ENCODE results near the gene FAM3C.

FAM3C gene

GRCh38 chr7:121390617-121391016 is 5.5 kb downstream of the FAM3C start:
- DNase-seq (ENCODE audit: low read depth) = no peak
- TF ChIP-seq CTCF (conservative IDR thresholded peaks at IDR 0.05; ENCODE audit: low read depth, low read length) = no peak
- H3K4me3 ChIP-seq (ENCODE audit: low read depth, low read length) = no peak overlapping the region

GRCh38 chr7:121390109-121390508 is 6.0 kb downstream of the FAM3C start:
- no peak for TF ChIP-seq CTCF (conservative IDR thresholded peaks at IDR 0.05; ENCODE audit: low read depth, low read length)
- DNase-seq (ENCODE audit: low read depth) = no peak

GRCh38 chr7:121388950-121389349 is 7.2 kb downstream of the FAM3C start:
- no peak overlapping the region for H3K4me3 ChIP-seq (ENCODE audit: low read depth, low read length)
- DNase-seq (ENCODE audit: low read depth) = no peak

More at GRCh38 chr7:121390109-121390508, 6.0 kb downstream of the FAM3C start:
- H3K4me3 ChIP-seq (ENCODE audit: low read depth, low read length) = no peak overlapping the region

GRCh38 chr7:121385800-121386179 is 10.3 kb downstream of the FAM3C start:
- TF ChIP-seq CTCF (conservative IDR thresholded peaks at IDR 0.05; ENCODE audit: low read depth, low read length) = no peak
- peak; percentile 64 for DNase-seq (ENCODE audit: low read depth)

More at GRCh38 chr7:121388950-121389349, 7.2 kb downstream of the FAM3C start:
- no peak for TF ChIP-seq CTCF (conservative IDR thresholded peaks at IDR 0.05; ENCODE audit: low read depth, low read length)

GRCh38 chr7:121385056-121385799 is 10.9 kb downstream of the FAM3C start:
- TF ChIP-seq CTCF (conservative IDR thresholded peaks at IDR 0.05; ENCODE audit: low read depth, low read length) = no peak
- no peak overlapping the region for H3K4me3 ChIP-seq (ENCODE audit: low read depth, low read length)
- DNase-seq (ENCODE audit: low read depth) = no peak

More at GRCh38 chr7:121385800-121386179, 10.3 kb downstream of the FAM3C start:
- H3K4me3 ChIP-seq (ENCODE audit: low read depth, low read length) = no peak overlapping the region

GRCh38 chr7:121384265-121384664 is 11.8 kb downstream of the FAM3C start:
- TF ChIP-seq CTCF (conservative IDR thresholded peaks at IDR 0.05; ENCODE audit: low read depth, low read length) = no peak
- DNase-seq (ENCODE audit: low read depth) = no peak
- no peak overlapping the region for H3K4me3 ChIP-seq (ENCODE audit: low read depth, low read length)
